Upper lobe of right lung (tissue), 1 donor: ENCODE results near the gene LCT. TPM values are rescaled to one million over a fixed set of nuclear protein-coding genes. Genes with fewer than 3 reads are reported as not detected.

Source experiments
- ATAC-seq: fragments of 200-7000 bp; cut with Tn5 transposase; one replicate; pipeline ENCODE4 v1.9.1; 2020; ENCODE audit warnings: mild to moderate bottlenecking, moderate library complexity
- DNase-seq: peaks from one replicate; pipeline ENCODE4 v3.0.0-alpha.2; 2020
- H3K27ac ChIP-seq: fragments of 200-600 bp; one replicate; pipeline ENCODE4 v1.8.0; 2022
- H3K27me3 ChIP-seq: fragments of 200-600 bp; one replicate; pipeline ENCODE4 v1.8.0; 2022; ENCODE audit warnings: mild to moderate bottlenecking
- H3K36me3 ChIP-seq: fragments of 200-600 bp; one replicate; pipeline ENCODE4 v1.8.0; 2022
- H3K4me1 ChIP-seq: fragments of 200-600 bp; one replicate; pipeline ENCODE4 v1.8.0; 2022
- H3K4me3 ChIP-seq: fragments of 200-600 bp; one replicate; pipeline ENCODE4 v1.8.0; 2022; ENCODE audit warnings: mild to moderate bottlenecking
- H3K9me3 ChIP-seq: fragments of 200-600 bp; one replicate; pipeline ENCODE4 v1.8.0; 2022
- intact Hi-C: fragments of 100-400 bp; cut with DNase I; formaldehyde crosslinking; loops from one replicate; pipeline ENCODE4 v1.11.0; 2022
- total RNA-seq: library from RNA; stranded (reverse); fragmentation: NEBNext Ultra II Directional; extraction: Animal tissue kit (Norgen Biotek cat#: 25700); gene quantifications from one replicate; pipeline ENCODE4 v1.2.1, GENCODE V29; 2021
- TF ChIP-seq, protein P1 (sequence below): fragments of 200-600 bp; IDR thresholded peaks from one replicate; pipeline ENCODE4 v1.8.0; 2022; ENCODE audit warnings: antibody characterized with exemption
- donor health status: DM: no; HTN: yes; CAD: no; lungs with severe emphysema.

LCT gene
- total RNA-seq, 1 donor from 2014 or later: not detected

GRCh38 chr2:135874777-135875365 lies 37.9 kb upstream of the LCT start:
- H3K27me3 ChIP-seq: no peaks in the 10 kb centered on the region
- DNase-seq (no peak), ATAC-seq (no peak)
- H3K4me1 ChIP-seq: peaks cover 11% of the 10 kb centered on the region
- no peaks in the 10 kb centered on the region for H3K9me3 ChIP-seq
- H3K27ac ChIP-seq: no peak overlapping the region
- H3K4me3 ChIP-seq: peak overlapping the region; percentile 89
- TF ChIP-seq, protein P1, sequence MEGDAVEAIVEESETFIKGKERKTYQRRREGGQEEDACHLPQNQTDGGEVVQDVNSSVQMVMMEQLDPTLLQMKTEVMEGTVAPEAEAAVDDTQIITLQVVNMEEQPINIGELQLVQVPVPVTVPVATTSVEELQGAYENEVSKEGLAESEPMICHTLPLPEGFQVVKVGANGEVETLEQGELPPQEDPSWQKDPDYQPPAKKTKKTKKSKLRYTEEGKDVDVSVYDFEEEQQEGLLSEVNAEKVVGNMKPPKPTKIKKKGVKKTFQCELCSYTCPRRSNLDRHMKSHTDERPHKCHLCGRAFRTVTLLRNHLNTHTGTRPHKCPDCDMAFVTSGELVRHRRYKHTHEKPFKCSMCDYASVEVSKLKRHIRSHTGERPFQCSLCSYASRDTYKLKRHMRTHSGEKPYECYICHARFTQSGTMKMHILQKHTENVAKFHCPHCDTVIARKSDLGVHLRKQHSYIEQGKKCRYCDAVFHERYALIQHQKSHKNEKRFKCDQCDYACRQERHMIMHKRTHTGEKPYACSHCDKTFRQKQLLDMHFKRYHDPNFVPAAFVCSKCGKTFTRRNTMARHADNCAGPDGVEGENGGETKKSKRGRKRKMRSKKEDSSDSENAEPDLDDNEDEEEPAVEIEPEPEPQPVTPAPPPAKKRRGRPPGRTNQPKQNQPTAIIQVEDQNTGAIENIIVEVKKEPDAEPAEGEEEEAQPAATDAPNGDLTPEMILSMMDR: no peak
- intact Hi-C loops: no loop called here
- H3K36me3 ChIP-seq: peaks cover 13% of the 10 kb centered on the region

GRCh38 chr2:135870571-135870970 lies 33.6 kb upstream of the LCT start:
- H3K27me3 ChIP-seq: no peaks in the 10 kb centered on the region
- H3K4me1 ChIP-seq: peaks cover 8% of the 10 kb centered on the region
- no peak for DNase-seq
- no peak overlapping the region for H3K27ac ChIP-seq
- no peak overlapping the region for H3K4me3 ChIP-seq
- intact Hi-C loops: no loop called here
- H3K36me3 ChIP-seq: peaks cover 44% of the 10 kb centered on the region
- no peaks in the 10 kb centered on the region for H3K9me3 ChIP-seq
- ATAC-seq: no peak
- TF ChIP-seq, protein P1: no peak

GRCh38 chr2:135863233-135863632 lies 26.2 kb upstream of the LCT start:
- Histone ChIP-seq H3K9me3 (no peaks in the 10 kb centered on the region), H3K36me3 (peaks cover 62% of the 10 kb centered on the region), H3K4me3 (no peak overlapping the region), H3K4me1 (no peaks in the 10 kb centered on the region), H3K27ac (no peak overlapping the region), H3K27me3 (no peaks in the 10 kb centered on the region)
- intact Hi-C loops: no loop called here
- ATAC-seq (no peak), DNase-seq (no peak)
- TF ChIP-seq, protein P1: no peak

- peaks cover 62% of the 10 kb centered on the region for H3K36me3 ChIP-seq
These were observed 25.7 kb upstream of the LCT start for GRCh38 chr2:135862718-135863117.

DNA sequence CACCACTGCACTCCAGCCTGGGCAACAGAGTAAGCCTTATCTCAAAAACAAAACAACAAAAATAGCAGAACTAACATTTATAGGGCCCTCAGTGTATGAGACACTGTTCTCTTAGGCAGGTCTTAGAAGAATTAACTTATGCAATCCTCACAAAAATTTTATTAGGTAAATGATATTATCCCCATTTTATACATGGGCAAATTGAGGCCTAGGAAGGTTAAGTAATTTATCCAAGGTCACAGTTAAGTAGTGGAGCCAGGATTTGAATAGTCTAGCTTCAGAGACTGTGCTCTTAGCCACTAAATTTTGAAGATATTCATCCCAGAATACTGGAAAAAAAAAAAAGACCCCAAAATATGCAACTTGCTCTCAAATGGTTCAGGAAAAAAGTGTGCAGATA lies 16.4 kb upstream of the LCT start:
- TF ChIP-seq, protein P1: no peak
- no peak overlapping the region for H3K4me3 ChIP-seq
- H3K4me1 ChIP-seq: no peaks in the 10 kb centered on the region
- intact Hi-C loops: no loop called here
- H3K36me3 ChIP-seq: peaks cover 27% of the 10 kb centered on the region
- no peak for ATAC-seq
- H3K27me3 ChIP-seq: no peaks in the 10 kb centered on the region
- no peak overlapping the region for H3K27ac ChIP-seq
- no peak for DNase-seq
- no peaks in the 10 kb centered on the region for H3K9me3 ChIP-seq

More at GRCh38 chr2:135862718-135863117, 25.7 kb upstream of the LCT start:
- Histone ChIP-seq H3K4me3 (no peak overlapping the region), H3K4me1 (no peaks in the 10 kb centered on the region), H3K27ac (no peak overlapping the region), H3K27me3 (no peaks in the 10 kb centered on the region), H3K9me3 (no peaks in the 10 kb centered on the region)
- intact Hi-C loops: no loop called here
- ATAC-seq (no peak), DNase-seq (no peak)
- TF ChIP-seq, protein P1: no peak

- Histone ChIP-seq H3K36me3 (peaks cover 28% of the 10 kb centered on the region), H3K27me3 (no peaks in the 10 kb centered on the region), H3K4me1 (no peaks in the 10 kb centered on the region), H3K4me3 (no peak overlapping the region), H3K27ac (no peak overlapping the region), H3K9me3 (no peaks in the 10 kb centered on the region)
- intact Hi-C loops: no loop called here
- TF ChIP-seq, protein P1: no peak
- ATAC-seq (no peak), DNase-seq (no peak)
These were observed 14.9 kb upstream of the LCT start for GRCh38 chr2:135851858-135852257.
